Measurements from ENCODE around the gene DFFB.

Gene DFFB

GRCh38 chr1:3876716-3877115 is 19.4 kb downstream of the DFFB start:
- no peak for DNase-seq

- no peak for DNase-seq
Observed at GRCh38 chr1:3879099-3879498, 21.8 kb downstream of the DFFB start.

- no peak for DNase-seq
Observed at GRCh38 chr1:3879787-3880428, 22.6 kb downstream of the DFFB start.

GRCh38 chr1:3880429-3881192 is 23.3 kb downstream of the DFFB start:
- peak in 1 of 2 experiments; percentile 43 for DNase-seq

- DNase-seq, result peak; percentile 39 to 43
Observed at GRCh38 chr1:3881193-3881480, 23.9 kb downstream of the DFFB start.

- no peak for DNase-seq
Observed at GRCh38 chr1:3883194-3883925, 26.1 kb downstream of the DFFB start.

- DNase-seq, result no peak
Observed at GRCh38 chr1:3884966-3885365, 27.7 kb downstream of the DFFB start.

GRCh38 chr1:3885611-3886010 is 28.3 kb downstream of the DFFB start:
- no peak for DNase-seq

- peak in 1 of 2 experiments; percentile 19 for DNase-seq
Observed at GRCh38 chr1:3886106-3886670, 28.9 kb downstream of the DFFB start.

- peak in 1 of 2 experiments; percentile 9 for DNase-seq
Observed at GRCh38 chr1:3886691-3887090, 29.4 kb downstream of the DFFB start.

- no peak for DNase-seq
Observed at GRCh38 chr1:3888301-3888700, 31.0 kb downstream of the DFFB start.

- DNase-seq, result no peak
Observed at GRCh38 chr1:3889936-3890335, 32.7 kb downstream of the DFFB start.

- peak; percentile 91 to 93 for DNase-seq
Observed at GRCh38 chr1:3890389-3891328, 33.4 kb downstream of the DFFB start.

- no peak for DNase-seq
Observed at GRCh38 chr1:3891329-3891865, 34.1 kb downstream of the DFFB start.

GRCh38 chr1:3892748-3893147 is 35.5 kb downstream of the DFFB start:
- no peak for DNase-seq

- no peak for DNase-seq
Observed at GRCh38 chr1:3893190-3893589, 35.9 kb downstream of the DFFB start.

- no peak for DNase-seq
Observed at GRCh38 chr1:3894626-3895278, 37.5 kb downstream of the DFFB start.

- no peak for DNase-seq
Observed at GRCh38 chr1:3895279-3895950, 38.1 kb downstream of the DFFB start.

- no peak for DNase-seq
Observed at GRCh38 chr1:3895951-3896325, 38.7 kb downstream of the DFFB start.

GRCh38 chr1:3896396-3897000 is 39.2 kb downstream of the DFFB start:
- DNase-seq, result no peak

- DNase-seq, result no peak
Observed at GRCh38 chr1:3898475-3898735, 41.1 kb downstream of the DFFB start.

Data from Kasumi-1 (cell line).